GM19468 (cell line): ENCODE data around the gene ARHGAP28.
"Not testable (repeated sequence)": the region's sequence is repeated elsewhere in the genome, so short reads cannot be mapped to it uniquely, and the experiment has no call there.

Experiments used
- ATAC-seq: cut with Tn5 transposase; IDR thresholded peaks from one replicate; pipeline ENCODE4 v1.9.1; 2021; ENCODE audit warnings: mild to moderate bottlenecking, moderate library complexity, moderate number of reproducible peaks; ENCODE audit not compliant: unreplicated experiment; ENCODE audit errors: extremely low read depth

ARHGAP28 gene

GRCh38 chr18:6807515-6808257 is 78.2 kb downstream of the ARHGAP28 start:
- no peak for ATAC-seq

DNA sequence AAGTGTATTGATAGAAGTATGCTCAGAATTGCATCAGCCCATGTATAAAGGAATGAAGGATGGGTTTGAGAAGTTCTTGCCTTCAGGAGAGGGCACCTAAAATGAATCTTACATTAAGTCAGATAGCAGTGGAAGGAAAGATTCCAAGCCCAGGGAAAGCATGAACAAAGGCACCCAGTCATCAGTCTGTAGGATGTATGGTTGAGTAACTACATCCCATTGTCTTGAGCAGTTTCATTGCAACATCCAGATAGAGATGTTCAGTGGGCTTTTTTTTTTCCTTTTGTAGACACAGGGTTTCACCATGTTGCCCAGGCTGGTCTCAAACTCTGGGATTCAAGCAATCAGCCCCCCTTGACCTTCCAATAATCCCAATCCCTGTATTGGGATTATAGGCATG is 80.7 kb downstream of the ARHGAP28 start:
- ATAC-seq, result no peak

- ATAC-seq, result no peak
Measured at GRCh38 chr18:6811816-6812215, 82.3 kb downstream of the ARHGAP28 start.

DNA sequence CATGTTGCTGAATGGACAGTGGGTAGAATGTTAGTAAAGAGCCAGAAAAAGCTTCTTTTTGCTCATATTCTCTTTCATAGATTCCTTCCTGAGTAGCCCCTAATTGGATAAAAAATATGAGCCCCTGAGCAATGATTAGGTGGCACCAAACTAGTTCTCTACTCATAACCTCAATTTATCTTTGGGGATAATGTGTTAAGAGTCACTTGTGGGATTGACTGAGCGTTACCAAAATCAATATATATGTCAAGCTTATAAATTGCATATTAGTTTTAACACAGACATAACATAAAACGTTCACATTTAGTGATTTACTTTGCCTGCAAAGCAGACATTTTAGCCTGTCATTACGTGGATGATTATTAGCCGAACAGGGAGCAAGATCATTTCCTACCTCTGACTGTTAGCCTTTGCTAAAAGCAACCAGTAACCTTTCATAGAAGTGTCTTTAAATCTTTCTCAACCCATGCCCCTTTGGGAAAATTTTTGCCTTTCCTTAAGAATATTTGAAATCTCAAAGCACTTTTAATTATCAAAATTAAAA is 85.4 kb downstream of the ARHGAP28 start:
- ATAC-seq, result no peak

- no peak for ATAC-seq
Measured at GRCh38 chr18:6816154-6816553, 86.6 kb downstream of the ARHGAP28 start.

- ATAC-seq, result no peak
Measured at GRCh38 chr18:6819332-6819731, 89.8 kb downstream of the ARHGAP28 start.

GRCh38 chr18:6820314-6820713 is 90.8 kb downstream of the ARHGAP28 start:
- ATAC-seq, result no peak

DNA sequence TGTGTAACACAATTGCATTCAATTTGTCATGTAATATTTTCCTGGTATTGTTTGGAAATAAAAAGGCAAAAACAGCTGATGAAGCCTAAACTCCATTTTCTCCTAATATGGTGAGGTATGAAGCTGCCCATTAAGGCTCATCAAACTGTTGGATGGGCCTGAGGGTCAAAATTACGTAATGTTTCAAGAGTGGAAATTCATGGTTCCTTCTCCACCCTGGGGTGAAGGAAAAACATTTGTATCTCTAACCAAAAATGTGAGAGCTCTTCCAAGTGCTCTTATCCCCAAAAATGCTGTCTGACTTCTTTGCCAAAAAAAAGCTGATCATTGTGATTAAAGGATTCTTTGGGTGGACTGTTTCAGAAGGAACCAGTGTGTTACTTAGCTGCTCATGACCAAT is 91.8 kb downstream of the ARHGAP28 start:
- no peak for ATAC-seq

GRCh38 chr18:6827161-6827560 is 97.6 kb downstream of the ARHGAP28 start:
- ATAC-seq, result not testable (repeated sequence)

- ATAC-seq, result not testable (repeated sequence)
Measured at GRCh38 chr18:6827566-6827965, 98.0 kb downstream of the ARHGAP28 start.

GRCh38 chr18:6830916-6831315 is 101.4 kb downstream of the ARHGAP28 start:
- ATAC-seq, result no peak

- ATAC-seq, result no peak
Measured at GRCh38 chr18:6835345-6835744, 105.8 kb downstream of the ARHGAP28 start.

- no peak for ATAC-seq
Measured at GRCh38 chr18:6836331-6836730, 106.8 kb downstream of the ARHGAP28 start.

DNA sequence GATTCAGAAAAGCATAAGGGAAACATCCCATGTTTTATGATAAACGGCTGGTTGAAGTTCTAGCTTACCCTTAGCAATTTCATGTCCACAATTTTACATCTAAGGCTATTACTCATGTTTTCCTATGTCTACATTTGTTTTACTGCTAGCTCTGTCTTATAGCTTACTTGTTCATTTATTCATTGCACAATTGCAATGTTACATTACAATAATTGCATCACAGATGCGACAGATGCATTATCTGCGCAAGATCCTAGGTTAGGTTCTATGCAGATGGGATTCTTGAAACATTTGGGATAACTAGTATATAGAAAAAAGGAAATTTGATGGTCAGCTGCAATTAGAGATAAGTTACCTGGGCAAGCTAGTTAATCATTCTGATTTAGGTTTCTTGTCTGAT is 108.4 kb downstream of the ARHGAP28 start:
- ATAC-seq, result no peak

DNA sequence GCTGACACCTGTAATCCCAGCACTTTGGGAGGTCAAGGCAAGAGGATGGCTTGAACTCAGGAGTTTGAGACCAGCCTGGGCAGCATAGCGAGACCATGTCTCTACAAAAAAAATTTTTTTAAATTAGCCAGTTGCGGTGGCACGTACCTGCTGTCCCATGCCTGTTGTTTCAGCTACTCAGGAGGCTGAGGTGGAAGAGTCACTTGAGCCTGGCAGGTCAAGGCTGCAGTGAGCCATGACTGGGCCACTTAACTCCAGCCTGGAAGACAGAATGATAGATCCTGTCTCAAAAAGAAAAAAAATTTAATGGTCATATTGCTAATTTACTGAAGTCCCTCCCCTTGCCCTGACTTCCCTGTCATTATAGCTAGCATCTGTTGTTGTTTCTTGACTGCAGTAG is 112.6 kb downstream of the ARHGAP28 start:
- ATAC-seq, result no peak

- no peak for ATAC-seq
Measured at GRCh38 chr18:6843308-6843707, 113.8 kb downstream of the ARHGAP28 start.

DNA sequence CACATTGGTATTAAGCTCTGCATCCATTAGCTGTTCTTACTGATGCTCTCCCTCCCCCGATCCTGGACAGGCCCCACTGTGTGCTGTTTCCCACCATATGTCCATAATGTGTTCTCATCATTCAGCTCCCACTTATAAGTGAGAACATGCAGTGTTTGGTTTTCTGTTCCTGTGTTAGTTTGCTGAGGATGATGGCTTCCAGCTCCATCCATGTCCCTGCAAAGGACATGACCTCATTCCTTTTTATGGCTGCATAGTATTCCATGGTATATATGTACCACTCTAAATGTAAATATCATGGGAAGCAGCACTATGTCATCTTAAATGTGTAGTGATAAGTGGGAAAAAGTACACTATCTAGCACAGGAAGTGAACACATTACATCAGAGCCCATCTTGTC is 116.0 kb downstream of the ARHGAP28 start:
- not testable (repeated sequence) for ATAC-seq

DNA sequence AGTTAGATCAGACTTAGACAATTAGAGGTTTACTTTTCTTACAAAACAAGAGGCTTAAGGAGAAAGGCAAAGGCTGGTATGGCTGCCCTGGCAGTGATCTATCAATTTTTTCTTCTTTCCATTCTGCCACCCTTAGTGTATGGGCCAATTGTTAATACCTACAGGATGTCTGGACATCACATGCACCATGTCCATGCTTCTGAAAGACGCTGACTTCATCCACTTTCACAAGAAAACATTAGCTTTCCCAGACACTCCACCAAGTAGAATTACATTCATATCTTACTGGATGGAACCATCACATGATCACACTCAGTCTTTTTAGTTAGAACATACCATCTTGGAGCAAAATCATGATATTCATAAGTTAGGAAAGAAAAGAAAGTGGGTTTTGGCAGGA is 120.9 kb downstream of the ARHGAP28 start:
- ATAC-seq, result no peak

- ATAC-seq, result no peak
Measured at GRCh38 chr18:6851480-6851879, 122.0 kb downstream of the ARHGAP28 start.

DNA sequence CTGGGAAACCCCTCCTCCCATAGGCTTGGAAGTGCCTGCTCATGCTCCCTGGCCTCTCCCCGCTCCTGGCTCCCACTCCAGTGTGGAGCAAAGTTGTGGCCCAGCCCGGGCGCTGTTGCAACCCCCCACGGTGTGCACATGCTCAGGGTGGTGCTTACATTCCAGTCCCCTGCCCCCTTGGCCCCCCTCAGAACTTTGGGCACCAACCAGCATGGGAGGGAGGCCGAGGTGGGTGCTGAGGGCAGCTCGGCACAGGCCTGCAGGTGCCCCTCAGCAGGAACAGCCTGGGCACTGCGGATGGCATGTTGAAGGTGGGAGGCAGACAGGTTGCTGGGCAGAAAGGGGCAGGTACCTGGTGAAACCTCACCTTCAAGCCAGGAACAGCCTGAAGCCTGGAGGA is 125.3 kb downstream of the ARHGAP28 start:
- no peak for ATAC-seq

DNA sequence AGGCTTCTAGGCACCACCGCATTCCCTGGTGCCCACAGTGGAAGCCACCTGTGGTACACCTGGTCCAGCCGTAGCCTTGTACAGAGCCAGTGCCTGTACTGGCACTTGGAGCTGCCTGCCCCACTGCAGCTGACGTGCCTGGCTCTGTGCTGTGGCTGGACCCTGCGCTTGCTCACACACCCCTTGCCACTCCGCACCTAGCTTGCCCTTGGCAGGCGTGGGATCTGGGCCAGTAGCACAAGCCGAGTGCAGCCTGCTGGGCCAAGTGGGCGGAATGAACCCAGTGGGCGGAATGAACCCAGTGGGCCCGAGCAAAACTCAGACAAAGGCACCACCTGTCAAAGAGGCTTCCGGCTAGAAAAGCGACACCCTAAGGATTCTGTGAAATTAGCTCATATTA is 126.3 kb downstream of the ARHGAP28 start:
- ATAC-seq, result no peak

- no peak for ATAC-seq
Measured at GRCh38 chr18:6857300-6857699, 127.8 kb downstream of the ARHGAP28 start.
